BE2C (cell line): ENCODE measurements around the gene NKX3-2.

ENCODE experiments used
- DNase-seq: peaks from one replicate; pipeline ENCODE4 v3.0.0-alpha.2; 2020
- H3K27me3 ChIP-seq: fragments of 250-450 bp; sonication (Bioruptor Pico); 2 replicates; pipeline ENCODE4 v1.5.1; 2020; ENCODE audit warnings: mild to moderate bottlenecking
- H3K36me3 ChIP-seq: fragments of 250-450 bp; sonication (Bioruptor Pico); 2 replicates; pipeline ENCODE4 v1.5.1; 2020; ENCODE audit warnings: mild to moderate bottlenecking
- H3K4me1 ChIP-seq: fragments of 250-450 bp; sonication (Bioruptor Pico); 2 replicates; pipeline ENCODE4 v1.5.1; 2020
- H3K4me3 ChIP-seq: 2 replicates; pipeline ENCODE4 v1.5.1; 2011; ENCODE audit warnings: low read depth, low read length
- H3K9me3 ChIP-seq: fragments of 250-450 bp; sonication (Bioruptor Pico); 2 replicates; pipeline ENCODE4 v1.5.1; 2020
- TF ChIP-seq, protein P1 (sequence below): IDR thresholded peaks from 2 replicates; pipeline ENCODE4 v1.5.1; 2012; ENCODE audit warnings: mild to moderate bottlenecking, low read depth, low read length

NKX3-2 gene

DNA sequence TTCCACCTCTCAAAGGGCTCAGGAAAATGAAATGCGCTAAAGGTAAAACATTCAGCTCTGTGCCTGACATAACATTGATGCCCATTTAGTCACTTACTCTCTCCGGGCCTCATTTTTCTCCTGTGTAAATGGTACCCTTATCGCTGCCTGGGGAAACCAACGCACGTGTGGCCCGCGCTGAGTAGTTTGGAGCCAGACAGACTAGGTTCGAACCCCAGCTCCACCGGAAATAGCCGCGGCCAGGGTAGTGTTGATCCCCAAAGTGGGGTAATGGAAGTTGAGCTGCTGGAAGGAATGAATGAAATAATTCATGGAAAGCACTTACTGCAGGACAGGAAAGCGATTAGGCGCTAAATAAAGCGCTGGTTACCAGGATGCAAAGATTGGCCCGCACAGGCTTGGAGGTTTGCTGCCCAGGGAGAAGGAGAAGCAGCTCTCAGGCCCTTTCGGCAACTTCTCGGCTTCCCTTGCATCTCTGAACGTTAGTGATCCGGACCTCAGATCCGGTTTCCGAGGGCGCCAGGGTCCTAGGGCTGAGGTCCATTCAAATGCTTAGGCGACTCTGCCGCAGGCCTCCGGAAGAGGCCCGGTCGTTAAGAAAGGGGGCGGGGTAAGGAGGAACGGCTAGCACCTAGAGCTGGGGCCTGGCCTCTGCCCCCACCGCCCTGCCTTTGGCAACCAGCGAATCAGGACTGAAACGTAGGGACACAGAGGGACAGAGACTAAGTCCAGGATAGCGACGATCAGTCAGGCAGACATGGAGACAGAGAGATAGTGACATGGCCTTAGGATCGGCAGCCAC lies 13.3 kb downstream of the NKX3-2 start:
- DNase-seq: no peak
- Histone ChIP-seq H3K9me3 (no peaks in the 10 kb centered on the region), H3K27me3 (peaks cover 97% of the 10 kb centered on the region), H3K4me3 (no peak overlapping the region), H3K36me3 (no peaks in the 10 kb centered on the region), H3K4me1 (no peaks in the 10 kb centered on the region)
- TF ChIP-seq, protein P1, sequence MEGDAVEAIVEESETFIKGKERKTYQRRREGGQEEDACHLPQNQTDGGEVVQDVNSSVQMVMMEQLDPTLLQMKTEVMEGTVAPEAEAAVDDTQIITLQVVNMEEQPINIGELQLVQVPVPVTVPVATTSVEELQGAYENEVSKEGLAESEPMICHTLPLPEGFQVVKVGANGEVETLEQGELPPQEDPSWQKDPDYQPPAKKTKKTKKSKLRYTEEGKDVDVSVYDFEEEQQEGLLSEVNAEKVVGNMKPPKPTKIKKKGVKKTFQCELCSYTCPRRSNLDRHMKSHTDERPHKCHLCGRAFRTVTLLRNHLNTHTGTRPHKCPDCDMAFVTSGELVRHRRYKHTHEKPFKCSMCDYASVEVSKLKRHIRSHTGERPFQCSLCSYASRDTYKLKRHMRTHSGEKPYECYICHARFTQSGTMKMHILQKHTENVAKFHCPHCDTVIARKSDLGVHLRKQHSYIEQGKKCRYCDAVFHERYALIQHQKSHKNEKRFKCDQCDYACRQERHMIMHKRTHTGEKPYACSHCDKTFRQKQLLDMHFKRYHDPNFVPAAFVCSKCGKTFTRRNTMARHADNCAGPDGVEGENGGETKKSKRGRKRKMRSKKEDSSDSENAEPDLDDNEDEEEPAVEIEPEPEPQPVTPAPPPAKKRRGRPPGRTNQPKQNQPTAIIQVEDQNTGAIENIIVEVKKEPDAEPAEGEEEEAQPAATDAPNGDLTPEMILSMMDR: no peak

DNA sequence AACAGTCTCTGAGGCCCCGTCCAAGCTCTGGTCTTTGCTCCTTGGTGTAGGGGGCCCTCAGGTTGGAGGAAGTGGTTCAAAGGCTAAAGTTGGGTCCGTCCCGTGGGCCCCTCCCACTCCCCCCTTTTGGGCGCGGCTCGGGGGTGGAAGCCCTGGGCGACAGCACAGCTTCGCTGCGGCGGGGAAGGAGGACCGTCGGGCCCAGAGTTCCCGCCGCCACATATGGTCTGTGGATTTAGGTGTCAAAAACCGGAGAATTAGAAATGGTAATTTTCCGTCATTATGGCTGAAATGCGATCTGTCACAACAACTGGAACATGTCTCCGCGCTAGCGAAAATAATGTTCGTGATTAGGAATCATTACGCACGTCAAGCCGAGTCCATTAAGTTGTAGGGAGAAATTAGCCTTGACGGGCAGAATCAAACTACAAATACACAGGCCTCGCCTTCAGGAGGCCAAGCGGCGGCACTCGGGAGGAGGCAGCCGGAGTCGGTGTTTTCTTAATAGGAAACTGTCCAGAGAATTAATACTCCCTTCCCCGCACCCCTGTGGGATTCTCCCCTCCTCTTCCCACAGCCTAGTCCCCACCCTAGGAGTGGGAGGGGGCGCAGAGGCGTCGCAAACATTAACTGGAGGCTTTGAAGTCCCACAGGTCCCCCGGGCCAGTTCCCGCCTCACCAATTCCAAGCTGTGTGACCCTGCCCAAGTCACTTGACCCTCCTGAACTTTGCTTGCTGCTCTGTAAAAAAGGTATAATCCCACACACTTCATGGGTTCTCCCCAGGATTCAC lies 15.0 kb downstream of the NKX3-2 start:
- Histone ChIP-seq H3K4me3 (no peak overlapping the region), H3K27me3 (peaks cover 97% of the 10 kb centered on the region), H3K36me3 (no peaks in the 10 kb centered on the region), H3K9me3 (no peaks in the 10 kb centered on the region), H3K4me1 (no peaks in the 10 kb centered on the region)
- DNase-seq: no peak
- TF ChIP-seq, protein P1: no peak

DNA sequence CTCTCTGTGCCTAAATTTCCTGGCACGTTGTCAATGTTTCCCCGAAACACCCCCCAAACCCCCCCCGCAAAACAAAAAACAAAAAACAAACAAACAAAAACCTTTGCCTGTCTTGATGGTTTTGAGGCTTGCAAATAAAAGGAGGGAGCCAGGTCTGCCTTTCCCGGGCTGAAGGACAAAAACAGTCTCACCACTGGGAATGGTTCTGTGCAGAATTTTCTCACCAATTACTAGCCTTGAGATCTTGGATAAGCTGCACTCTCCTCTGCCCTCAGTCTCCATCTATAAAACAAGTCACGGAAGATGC lies 15.5 kb downstream of the NKX3-2 start:
- Histone ChIP-seq H3K4me1 (no peaks in the 10 kb centered on the region), H3K27me3 (peaks cover 95% of the 10 kb centered on the region), H3K4me3 (no peak overlapping the region), H3K9me3 (no peaks in the 10 kb centered on the region), H3K36me3 (no peaks in the 10 kb centered on the region)
- no peak for DNase-seq
- TF ChIP-seq, protein P1: no peak

DNA sequence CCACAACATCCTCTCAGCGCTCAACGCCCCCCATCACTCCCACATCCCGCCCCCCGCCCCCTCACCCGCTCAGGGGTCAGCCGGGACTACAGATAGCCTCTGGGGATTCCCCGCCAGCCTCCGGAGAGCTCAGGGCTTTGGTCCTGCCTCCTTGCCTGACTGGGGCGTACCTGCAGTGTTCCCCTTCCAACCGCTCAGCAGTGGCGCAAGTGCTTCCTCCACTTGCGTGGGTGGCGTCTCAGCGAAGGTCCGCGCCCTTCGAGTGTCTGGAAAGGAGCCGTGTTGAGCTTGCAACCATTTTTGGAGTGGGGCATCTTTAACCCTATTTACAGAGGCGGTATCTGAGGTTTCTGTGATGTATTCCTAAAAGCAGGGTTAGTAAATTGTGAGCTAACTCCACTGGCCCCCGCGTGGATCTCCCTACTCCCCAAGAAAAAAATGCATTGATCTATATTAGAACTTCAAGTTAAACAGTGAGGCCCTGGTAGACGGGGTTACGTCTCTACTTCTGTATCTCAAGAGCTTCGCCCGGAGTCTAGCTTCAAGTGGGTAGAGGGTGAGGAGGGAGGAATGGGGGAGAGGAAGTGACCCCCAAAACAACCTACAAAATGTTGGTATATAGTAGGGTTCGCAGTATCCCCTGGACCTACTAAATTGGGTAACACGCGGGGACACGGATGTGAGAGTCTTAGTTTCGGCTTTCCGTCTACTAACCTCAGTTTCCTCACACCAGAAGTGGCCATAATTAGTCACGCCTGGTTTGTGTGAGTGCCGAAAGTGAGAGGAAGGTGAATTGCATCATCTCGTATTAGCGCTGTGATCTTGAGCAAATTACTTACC lies 16.1 kb downstream of the NKX3-2 start:
- DNase-seq: no peak
- Histone ChIP-seq H3K36me3 (no peaks in the 10 kb centered on the region), H3K4me3 (no peak overlapping the region), H3K27me3 (peaks cover 95% of the 10 kb centered on the region), H3K4me1 (no peaks in the 10 kb centered on the region), H3K9me3 (no peaks in the 10 kb centered on the region)
- TF ChIP-seq, protein P1: no peak

DNA sequence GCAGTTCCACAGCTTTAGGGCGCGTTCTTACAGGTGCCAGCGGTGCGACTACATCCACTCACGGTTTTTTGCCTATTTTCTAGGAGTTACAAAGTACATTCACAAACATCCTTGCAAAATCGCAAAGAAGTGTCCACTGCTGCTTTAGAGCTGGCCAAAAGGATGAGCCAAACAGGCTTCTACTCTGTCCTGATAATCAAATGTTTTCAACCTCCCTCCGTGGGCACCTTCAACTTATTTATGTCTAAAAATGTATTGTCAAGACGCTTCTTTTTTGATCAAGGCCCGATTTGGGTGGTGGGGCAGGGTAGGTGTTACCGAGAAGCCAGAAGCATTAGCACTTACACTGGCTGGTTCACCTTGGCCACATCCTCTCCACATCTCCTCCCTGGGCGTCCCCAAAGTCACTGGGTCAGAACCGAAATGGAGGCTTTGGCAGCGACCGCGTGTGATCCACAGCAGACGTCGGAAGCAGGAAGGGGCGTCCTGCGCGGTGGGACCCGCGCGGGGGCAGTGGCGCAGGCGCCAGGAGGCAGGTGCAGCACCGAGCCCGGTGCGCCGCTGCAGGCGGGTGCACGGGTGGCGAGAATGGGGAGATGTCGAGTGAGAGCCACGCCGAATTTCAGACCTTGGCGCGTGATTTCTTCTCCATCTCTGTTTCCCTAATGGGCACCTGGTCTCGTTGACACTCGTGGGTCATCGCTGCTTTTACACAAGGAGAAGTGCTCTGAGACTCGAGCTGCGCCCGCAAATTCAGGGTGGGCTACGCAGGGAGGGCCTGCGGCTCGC lies 16.9 kb downstream of the NKX3-2 start:
- no peaks in the 10 kb centered on the region for H3K36me3 ChIP-seq
- TF ChIP-seq, protein P1: no peak
- no peaks in the 10 kb centered on the region for H3K9me3 ChIP-seq
- no peak for DNase-seq
- H3K4me3 ChIP-seq: no peak overlapping the region
- no peaks in the 10 kb centered on the region for H3K4me1 ChIP-seq
- peaks cover 95% of the 10 kb centered on the region for H3K27me3 ChIP-seq
